Measurements from ENCODE around the gene MICALL1. TPM values are rescaled to one million over a fixed set of nuclear protein-coding genes. Genes with fewer than 3 reads are reported as not detected.
A peak's percentile ranks its signal among the peaks of the same experiment; 100 is the strongest.
"Not testable (repeated sequence)": the region's sequence is repeated elsewhere in the genome, so short reads cannot be mapped to it uniquely, and the experiment has no call there.

The MICALL1 gene
- total RNA-seq, 4 donors from 2014 or later = 26.8 to 87.2 (median 37.3) TPM

DNA sequence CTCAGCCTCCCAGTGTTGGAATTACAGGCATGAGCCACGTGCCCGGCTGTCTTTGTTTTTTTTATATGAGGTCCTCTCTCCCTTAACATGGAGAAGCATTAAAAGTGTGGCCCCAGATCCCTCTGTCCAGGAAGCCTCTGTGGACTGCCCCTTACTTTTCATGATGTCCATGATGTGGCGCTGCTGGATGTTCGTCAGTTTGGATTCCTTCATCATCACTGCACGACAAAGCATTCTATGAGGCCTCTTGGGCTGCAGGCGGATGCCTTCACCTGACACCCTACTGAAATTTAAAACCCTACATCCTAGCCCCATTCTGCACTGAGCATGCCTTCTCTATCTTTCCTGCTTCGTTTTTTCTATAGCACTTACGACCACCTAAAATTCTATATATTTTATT is 45.2 kb downstream of the MICALL1 start:
- WGBS, 2 donors (ENCODE audit: low coverage in 1 of 2) = 65% methylated on average over 6 to 8 of the region's 8 CpGs
- Histone ChIP-seq H3K36me3 (no peaks in the 10 kb centered on the region), H3K27ac (no peak overlapping the region), H3K9me3 (no peaks in the 10 kb centered on the region), H3K27me3 (peaks cover 10% of the 10 kb centered on the region), H3K4me1 (peaks cover 18 to 22% (median 20%) of the 10 kb centered on the region in 4 donors), H3K4me3 (no peak overlapping the region)
- TF ChIP-seq EP300 (IDR thresholded peaks at IDR 0.05; ENCODE audit: low read depth) = no peak
- TF ChIP-seq POLR2A (IDR thresholded peaks at IDR 0.05) = no peak
- TF ChIP-seq POLR2AphosphoS5 (IDR thresholded peaks at IDR 0.05) = no peak
- TF ChIP-seq, protein P1, sequence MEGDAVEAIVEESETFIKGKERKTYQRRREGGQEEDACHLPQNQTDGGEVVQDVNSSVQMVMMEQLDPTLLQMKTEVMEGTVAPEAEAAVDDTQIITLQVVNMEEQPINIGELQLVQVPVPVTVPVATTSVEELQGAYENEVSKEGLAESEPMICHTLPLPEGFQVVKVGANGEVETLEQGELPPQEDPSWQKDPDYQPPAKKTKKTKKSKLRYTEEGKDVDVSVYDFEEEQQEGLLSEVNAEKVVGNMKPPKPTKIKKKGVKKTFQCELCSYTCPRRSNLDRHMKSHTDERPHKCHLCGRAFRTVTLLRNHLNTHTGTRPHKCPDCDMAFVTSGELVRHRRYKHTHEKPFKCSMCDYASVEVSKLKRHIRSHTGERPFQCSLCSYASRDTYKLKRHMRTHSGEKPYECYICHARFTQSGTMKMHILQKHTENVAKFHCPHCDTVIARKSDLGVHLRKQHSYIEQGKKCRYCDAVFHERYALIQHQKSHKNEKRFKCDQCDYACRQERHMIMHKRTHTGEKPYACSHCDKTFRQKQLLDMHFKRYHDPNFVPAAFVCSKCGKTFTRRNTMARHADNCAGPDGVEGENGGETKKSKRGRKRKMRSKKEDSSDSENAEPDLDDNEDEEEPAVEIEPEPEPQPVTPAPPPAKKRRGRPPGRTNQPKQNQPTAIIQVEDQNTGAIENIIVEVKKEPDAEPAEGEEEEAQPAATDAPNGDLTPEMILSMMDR (IDR thresholded peaks at IDR 0.05) = no peak
- no peak for DNase-seq
- intact Hi-C loops (cut with DNase I; ENCODE audit: low total_unique reads) = loop anchor here (5.0 kb wide), 1 partner anchor 104 kb away; the partner anchor contains the start of gene EIF3L
- in situ Hi-C loops (cut with MboI; ENCODE audit: low pct_ligation_motif_present in 1 of 4, low pct_unique_long_range_greater_than_20kb in 1 of 4, low sequenced_read_pairs in 3 of 4) = loop anchor here in 1 of 4 donors (25.0 kb wide), 1 partner anchor 139 kb away; the partner anchor contains the start of genes GALR3 and GCAT

DNA sequence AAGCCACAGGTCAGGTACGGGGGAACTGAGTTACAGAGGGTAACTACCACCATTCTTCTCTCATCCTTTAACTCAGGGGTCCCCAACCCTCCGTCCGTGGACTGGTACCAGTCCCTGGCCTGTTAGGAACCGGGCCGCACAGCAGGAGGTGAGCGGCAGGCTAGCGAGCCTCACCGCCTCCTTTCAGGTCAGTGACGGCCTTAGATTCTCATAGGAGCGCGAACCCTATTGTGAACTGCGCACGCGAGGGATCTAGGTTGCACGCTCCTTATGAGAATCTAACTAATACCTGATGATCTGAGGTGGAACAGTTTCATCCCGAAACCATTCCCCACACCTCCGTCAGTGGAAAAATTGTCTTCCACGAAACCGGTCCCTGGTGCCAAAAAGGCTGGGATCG is 46.5 kb downstream of the MICALL1 start:
- H3K4me3 ChIP-seq = peak overlapping the region; percentile 41 to 95 (median 92)
- 17% methylated on average over 17 of the region's 20 CpGs; no CpG with 5 or more reads in 1 of the 2 donors for WGBS, 2 donors (ENCODE audit: low coverage in 1 of 2)
- peaks cover 18 to 22% (median 20%) of the 10 kb centered on the region in 4 donors for H3K4me1 ChIP-seq
- peaks cover 0 to 10% (median 4%) of the 10 kb centered on the region in 4 donors for H3K36me3 ChIP-seq
- not testable (repeated sequence) for H3K9me3 ChIP-seq, H3K27me3 ChIP-seq, DNase-seq
- in situ Hi-C loops (cut with MboI; ENCODE audit: low pct_ligation_motif_present in 1 of 4, low pct_unique_long_range_greater_than_20kb in 1 of 4, low sequenced_read_pairs in 3 of 4) = loop anchor here in 1 of 4 donors (25.0 kb wide), 1 partner anchor 140 kb away; the partner anchor contains the start of genes GALR3 and GCAT
- intact Hi-C loops (cut with DNase I; ENCODE audit: low total_unique reads) = loop anchor here (5.0 kb wide), 1 partner anchor 105 kb away; the partner anchor contains the start of gene EIF3L
- peak overlapping the region in 2 of 4 donors; percentile 72 to 88 for H3K27ac ChIP-seq

DNA sequence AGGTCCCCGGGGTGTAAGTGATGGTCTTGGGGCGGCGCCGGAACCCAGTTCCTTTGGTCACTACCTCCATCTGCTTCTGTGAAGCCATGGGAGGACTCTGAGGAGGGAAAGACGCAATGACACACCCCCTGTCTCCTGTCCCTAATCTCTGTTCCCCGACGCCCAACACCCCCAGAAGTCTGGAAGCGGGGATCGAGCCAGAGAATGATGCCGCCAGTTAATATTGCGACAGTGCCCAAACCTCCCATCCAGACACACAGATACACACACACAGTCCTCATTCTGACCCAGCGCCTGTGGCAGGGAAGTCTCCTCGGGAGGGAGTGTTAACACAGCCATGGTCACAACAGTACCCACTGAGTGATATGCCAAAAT is 47.0 kb downstream of the MICALL1 start:
- in situ Hi-C loops (cut with MboI; ENCODE audit: low pct_ligation_motif_present in 1 of 4, low pct_unique_long_range_greater_than_20kb in 1 of 4, low sequenced_read_pairs in 3 of 4) (loop anchor here in 1 of 4 donors (25.0 kb wide), 1 partner anchor 141 kb away; the partner anchor contains the start of genes GALR3 and GCAT), intact Hi-C loops (cut with DNase I; ENCODE audit: low total_unique reads) (loop anchor here (5.0 kb wide), 1 partner anchor 106 kb away; the partner anchor contains the start of gene EIF3L)
- no peaks in the 10 kb centered on the region for H3K9me3 ChIP-seq
- 3% methylated on average over 13 of the region's 13 CpGs; no CpG with 5 or more reads in 1 of the 2 donors for WGBS, 2 donors (ENCODE audit: low coverage in 1 of 2)
- peaks cover 18 to 22% (median 20%) of the 10 kb centered on the region in 4 donors for H3K4me1 ChIP-seq
- TF ChIP-seq, protein P1 (IDR thresholded peaks at IDR 0.05) = no peak
- TF ChIP-seq POLR2A (IDR thresholded peaks at IDR 0.05) (no peak), POLR2AphosphoS5 (IDR thresholded peaks at IDR 0.05) (no peak), EP300 (IDR thresholded peaks at IDR 0.05; ENCODE audit: low read depth) (no peak)
- H3K27ac ChIP-seq = peak overlapping the region; percentile 72 to 88 (median 84)
- H3K36me3 ChIP-seq = peaks cover 0 to 14% (median 6%) of the 10 kb centered on the region in 4 donors
- DNase-seq = no peak
- peak overlapping the region; percentile 41 to 95 (median 92) for H3K4me3 ChIP-seq
- H3K27me3 ChIP-seq = peaks cover 10% of the 10 kb centered on the region

DNA sequence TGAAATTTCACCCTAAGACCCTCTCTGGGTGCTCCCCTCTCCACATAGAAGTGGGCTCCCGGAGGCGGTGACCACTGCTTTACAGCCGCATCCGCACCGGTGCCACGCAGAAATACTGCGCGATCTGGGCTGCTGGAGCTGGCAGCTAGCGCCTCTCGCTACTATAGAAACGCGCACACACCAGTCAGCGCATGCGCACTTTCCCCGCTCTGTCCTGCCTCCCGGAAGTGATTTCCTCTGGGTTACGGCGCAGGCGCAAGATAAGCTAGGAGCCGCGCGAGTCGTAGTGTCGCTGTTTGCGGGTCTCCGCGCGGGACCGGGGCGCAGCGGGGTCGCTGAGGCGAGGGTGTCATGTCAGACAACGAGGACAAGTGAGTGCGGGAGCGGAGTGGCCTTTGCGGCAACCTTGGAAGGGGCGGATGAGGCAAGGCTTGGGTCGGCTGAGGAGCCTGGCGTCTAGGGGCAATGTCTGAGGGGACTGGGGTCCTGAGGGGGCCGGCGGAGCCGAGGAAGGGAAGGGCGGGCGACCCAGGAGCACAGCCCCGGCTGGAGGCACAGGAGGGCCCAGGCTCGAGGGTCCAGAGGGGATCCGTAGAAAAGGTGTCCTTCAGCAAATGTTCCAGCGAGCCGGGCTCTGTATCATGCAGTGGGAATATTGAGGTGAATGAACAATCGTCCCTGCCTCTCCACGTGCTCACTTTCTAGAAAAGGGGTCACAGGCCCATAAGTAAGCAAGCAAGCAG is 47.5 kb downstream of the MICALL1 start, which contains the start of the genes C22orf23 and POLR2F:
TSS of gene C22orf23 (minus strand) at position 165 of the 743 bp plus-strand sequence. CDS start 452 bp downstream, outside the sequence.
TSS of gene POLR2F (plus strand) at position 263 of the 743 bp plus-strand sequence. CDS start at position 352, 89 bp downstream.
- DNase-seq = peak; percentile 98
- WGBS, 2 donors (ENCODE audit: low coverage in 1 of 2) = 0% methylated on average over 34 of the region's 52 CpGs; no CpG with 5 or more reads in 1 of the 2 donors
- H3K9me3 ChIP-seq = no peaks in the 10 kb centered on the region
- H3K27ac ChIP-seq = peak within 1 kb of the TSS; percentile 72 to 88 (median 84)
- H3K4me1 ChIP-seq = peaks cover 18 to 22% (median 20%) of the 10 kb centered on the region in 4 donors
- intact Hi-C loops (cut with DNase I; ENCODE audit: low total_unique reads) (loop anchor here (5.0 kb wide), 1 partner anchor 106 kb away; the partner anchor contains the start of gene EIF3L), in situ Hi-C loops (cut with MboI; ENCODE audit: low pct_ligation_motif_present in 1 of 4, low pct_unique_long_range_greater_than_20kb in 1 of 4, low sequenced_read_pairs in 3 of 4) (loop anchor here in 1 of 4 donors (25.0 kb wide), 1 partner anchor 141 kb away; the partner anchor contains the start of genes GALR3 and GCAT)
- TF ChIP-seq EP300 (IDR thresholded peaks at IDR 0.05; ENCODE audit: low read depth) = no peak
- TF ChIP-seq POLR2A (IDR thresholded peaks at IDR 0.05) = peak; percentile 74
- TF ChIP-seq POLR2AphosphoS5 (IDR thresholded peaks at IDR 0.05) = peak; percentile 69 to 90 (median 83)
- TF ChIP-seq, protein P1 (IDR thresholded peaks at IDR 0.05) = no peak
- peak within 1 kb of the TSS; percentile 84 to 95 (median 92) for H3K4me3 ChIP-seq
- H3K36me3 ChIP-seq = peaks cover 0 to 19% (median 6%) of the 10 kb centered on the region in 4 donors
- peaks cover 10% of the 10 kb centered on the region for H3K27me3 ChIP-seq

All from transverse colon (tissue), 4 donors.